HepG2 (cell line): ENCODE measurements around the gene UBC. TPM values are rescaled to one million over a fixed set of nuclear protein-coding genes. Genes with fewer than 3 reads are reported as not detected.
A peak's percentile ranks its signal among the peaks of the same experiment; 100 is the strongest.

Experiments
- BATF2 ChIP-seq: sonication (generic); formaldehyde crosslinking; IDR thresholded peaks from 2 replicates; pipeline ENCODE4 v1.8.0; 2022; ENCODE audit warnings: mild to moderate bottlenecking, missing genetic modification reagents, moderate library complexity
- ELF3 ChIP-seq: IDR thresholded peaks from 2 replicates; pipeline ENCODE4 v1.6.1; 2016; ENCODE audit warnings: missing genetic modification reagents, missing compliant biosample characterization
- ERF ChIP-seq: IDR thresholded peaks from 2 replicates; pipeline ENCODE4 v1.6.1; 2018; ENCODE audit warnings: missing biosample characterization, missing genetic modification reagents
- IKZF1 ChIP-seq: fragments of 450-650 bp; IDR thresholded peaks from 2 replicates; pipeline ENCODE4 v1.7.1; 2016
- KDM4B ChIP-seq: sonication (generic); formaldehyde crosslinking; IDR thresholded peaks from 2 replicates; pipeline ENCODE4 v1.4.0; 2020; ENCODE audit warnings: missing genetic modification reagents
- MBD4 ChIP-seq: IDR thresholded peaks from 2 replicates; pipeline ENCODE4 v1.6.1; 2012; ENCODE audit warnings: low read length, inconsistent platforms, borderline replicate concordance
- MEF2D ChIP-seq: sonication (generic); formaldehyde crosslinking; IDR thresholded peaks from 2 replicates; pipeline ENCODE4 v1.5.1; 2020; ENCODE audit warnings: mild to moderate bottlenecking, missing genetic modification reagents
- MXD4 ChIP-seq: IDR thresholded peaks from 2 replicates; pipeline ENCODE4 v1.6.1; 2016; ENCODE audit warnings: mild to moderate bottlenecking, missing biosample characterization, missing genetic modification reagents
- NFYB ChIP-seq: sonication (generic); formaldehyde crosslinking; IDR thresholded peaks from 2 replicates; pipeline ENCODE4 v1.4.0; 2020; ENCODE audit warnings: missing genetic modification reagents
- PAX8 ChIP-seq: sonication (generic); formaldehyde crosslinking; IDR thresholded peaks from 2 replicates; pipeline ENCODE4 v1.8.0; 2022; ENCODE audit warnings: mild to moderate bottlenecking, missing genetic modification reagents, borderline replicate concordance
- PITX1 ChIP-seq: sonication (generic); formaldehyde crosslinking; IDR thresholded peaks from 2 replicates; pipeline ENCODE4 v1.5.1; 2020; ENCODE audit warnings: mild to moderate bottlenecking, missing genetic modification reagents
- POGZ ChIP-seq: sonication (generic); formaldehyde crosslinking; IDR thresholded peaks from 2 replicates; pipeline ENCODE4 v1.4.0; 2020; ENCODE audit warnings: mild to moderate bottlenecking, missing genetic modification reagents
- RFXAP ChIP-seq: sonication (generic); formaldehyde crosslinking; IDR thresholded peaks from 2 replicates; pipeline ENCODE4 v1.4.0; 2020; ENCODE audit warnings: missing genetic modification reagents, borderline replicate concordance
- SRSF1 ChIP-seq: fragments of 200-400 bp; formaldehyde crosslinking; optimal IDR thresholded peaks from 2 replicates; pipeline ENCODE3; 2017; ENCODE audit warnings: mild to moderate bottlenecking, low read depth, low read length, moderate library complexity
- TBL1XR1 ChIP-seq: fragments of 150-350 bp; IDR thresholded peaks from 2 replicates; pipeline ENCODE4 v1.6.1; 2014; ENCODE audit warnings: borderline replicate concordance, low read length; ENCODE audit not compliant: partially characterized antibody
- TBX3 ChIP-seq: fragments of 450-650 bp; IDR thresholded peaks from 2 replicates; pipeline ENCODE4 v1.6.1; 2017; ENCODE audit warnings: antibody characterized with exemption, mild to moderate bottlenecking, inconsistent platforms, borderline replicate concordance
- ZBTB39 ChIP-seq: sonication (generic); formaldehyde crosslinking; IDR thresholded peaks from 2 replicates; pipeline ENCODE4 v1.5.0; 2020; ENCODE audit warnings: missing genetic modification reagents
- ZMYM4 ChIP-seq: sonication (generic); formaldehyde crosslinking; IDR thresholded peaks from 2 replicates; pipeline ENCODE4 v1.8.1; 2023; ENCODE audit warnings: mild to moderate bottlenecking, missing genetic modification reagents
- ZNF17 ChIP-seq: sonication (generic); formaldehyde crosslinking; IDR thresholded peaks from 2 replicates; pipeline ENCODE4 v1.5.0; 2020; ENCODE audit warnings: mild to moderate bottlenecking, missing genetic modification reagents
- ZNF20 ChIP-seq: sonication (generic); formaldehyde crosslinking; IDR thresholded peaks from 2 replicates; pipeline ENCODE4 v1.4.0; 2020; ENCODE audit warnings: mild to moderate bottlenecking, moderate library complexity, missing genetic modification reagents
- ZNF496 ChIP-seq: sonication (generic); formaldehyde crosslinking; IDR thresholded peaks from 2 replicates; pipeline ENCODE4 v1.8.1; 2023; ENCODE audit warnings: mild to moderate bottlenecking, moderate library complexity, missing genetic modification reagents; ENCODE audit not compliant: insufficient replicate concordance
- ZNF510 ChIP-seq: sonication (generic); formaldehyde crosslinking; IDR thresholded peaks from 2 replicates; pipeline ENCODE4 v1.4.0; 2020; ENCODE audit warnings: low read depth, mild to moderate bottlenecking, missing genetic modification reagents
- ZNF652 ChIP-seq: IDR thresholded peaks from 2 replicates; pipeline ENCODE4 v1.6.1; 2016; ENCODE audit warnings: low read depth, borderline replicate concordance
- ZNF710 ChIP-seq: sonication (generic); formaldehyde crosslinking; IDR thresholded peaks from 2 replicates; pipeline ENCODE4 v1.5.0; 2020; ENCODE audit warnings: mild to moderate bottlenecking, missing genetic modification reagents, borderline replicate concordance
- ZNF768 ChIP-seq: sonication (generic); formaldehyde crosslinking; IDR thresholded peaks from 2 replicates; pipeline ENCODE4 v1.4.0; 2020; ENCODE audit warnings: missing genetic modification reagents
- ZNF776 ChIP-seq: sonication (generic); formaldehyde crosslinking; IDR thresholded peaks from 2 replicates; pipeline ENCODE4 v1.4.0; 2020; ENCODE audit warnings: mild to moderate bottlenecking, missing genetic modification reagents
- ZNF839 ChIP-seq: sonication (generic); formaldehyde crosslinking; IDR thresholded peaks from 2 replicates; pipeline ENCODE4 v1.4.0; 2020; ENCODE audit warnings: missing genetic modification reagents, mild to moderate bottlenecking, borderline replicate concordance
- polyA plus RNA-seq, 8 experiments: library from polyadenylated mRNA; depleted of rRNA in 3 of 8; stranded (reverse) in 7 of 8; unstranded in 1 of 8; fragments of >200 nt; fragmentation: Illumina TruSeq in 4 of 8; extraction: Trizol in 4 of 8; gene quantifications; 2 replicates each; pipeline versions ENCODE4 v1.2.1 to v1.2.3, GENCODE V29; 2011 to 2016; ENCODE audit warnings: low read depth in 4 of 8, missing spikeins in 1 of 8, mixed read lengths in 1 of 8; ENCODE audit not compliant: insufficient read depth in 1 of 8
- total RNA-seq, 5 experiments: library from RNA; depleted of rRNA; stranded (reverse); fragments of >200 nt; fragmentation: Illumina TruSeq; extraction: Trizol; gene quantifications; 2 replicates each; pipeline ENCODE4 v1.2.3, GENCODE V29; 2016; ENCODE audit warnings: low read depth in 1 of 5

UBC gene
- total and polyA plus RNA-seq, 2 of the 13 experiments (the other 11 are each of a cell fraction or from before 2014, with no cell fraction given) = 805 to 1,432 TPM

- TF ChIP-seq ZNF496 (CRISPR knock-in tag) (no peak), SRSF1 (no peak), ZNF768 (peak; percentile 57; the same call in 1 of the 2 replicates), ZNF17 (0 out of 2 replicates have a peak, but pooled peaks have one; percentile 23), IKZF1 (no peak), ZNF776 (peak; percentile 58; the same call in 1 of the 2 replicates), ELF3 (0 out of 2 replicates have a peak, but pooled peaks have one; percentile 22), NFYB (CRISPR knock-in tag) (no peak; the same call in 1 of the 2 replicates), TBL1XR1 (peak; percentile 15), ZNF710 (CRISPR knock-in tag) (peak; percentile 84; the same call in 1 of the 2 replicates), POGZ (CRISPR knock-in tag) (peak; percentile 36; the same call in 1 of the 2 replicates), ZNF510 (CRISPR knock-in tag) (peak; percentile 81), TBX3 (no peak), MXD4 (CRISPR knock-in tag) (no peak), MBD4 (0 out of 2 replicates have a peak, but pooled peaks have one; percentile 80), ZMYM4 (CRISPR knock-in tag) (peak; percentile 64), ZNF20 (CRISPR knock-in tag) (no peak), ERF (CRISPR knock-in tag) (peak; percentile 80; the same call in 1 of the 2 replicates), ZNF839 (CRISPR knock-in tag) (no peak), KDM4B (CRISPR knock-in tag) (no peak; the same call in 1 of the 2 replicates), RFXAP (CRISPR knock-in tag) (0 out of 2 replicates have a peak, but pooled peaks have one; percentile 9), ZNF652 (CRISPR knock-in tag) (no peak), BATF2 (CRISPR knock-in tag) (peak; percentile 83; the same call in 1 of the 2 replicates), ZBTB39 (CRISPR knock-in tag) (peak; percentile 92), PITX1 (peak; percentile 74), PAX8 (CRISPR knock-in tag) (peak; percentile 38; the same call in 1 of the 2 replicates), MEF2D (CRISPR knock-in tag) (peak; percentile 75; the same call in 1 of the 2 replicates)
These were observed 25.1 kb upstream of the UBC start (continued) for GRCh38 chr12:124939421-124940142.
